OCI-LY3 (cell line): ENCODE data around the gene TMEM201.

Experiments used
- H2AFZ ChIP-seq: fragments of 200-600, 300-600 bp; shearing (Covaris generic); 2 replicates; pipeline ENCODE4 v1.6.0; 2014; ENCODE audit warnings: antibody characterized with exemption, low read depth, low read length
- H3K27ac ChIP-seq: fragments of 200-600, 300-600 bp; sonication (generic); 2 replicates; pipeline ENCODE4 v1.5.1; 2014; ENCODE audit warnings: mild to moderate bottlenecking, low read length, moderate library complexity, mixed read lengths
- H3K27me3 ChIP-seq: fragments of 200-600, 300-600 bp; sonication (generic); 2 replicates; pipeline ENCODE4 v1.6.1; 2014; ENCODE audit warnings: low read depth, low read length, mixed read lengths
- H3K36me3 ChIP-seq: fragments of 200-600, 300-600 bp; sonication (generic); replicated peaks from 2 replicates; pipeline ENCODE3; 2014; ENCODE audit warnings: low read depth, low read length, mixed read lengths
- H3K4me1 ChIP-seq: fragments of 300-600, 200-600 bp; sonication (generic); 2 replicates; pipeline ENCODE4 v1.6.1; 2014; ENCODE audit warnings: low read length, mixed read lengths
- H3K4me2 ChIP-seq: fragments of 200-600, 300-600 bp; sonication (generic); 2 replicates; pipeline ENCODE4 v1.6.1; 2014; ENCODE audit warnings: low read length, mixed read lengths
- H3K4me3 ChIP-seq: fragments of 300-600, 200-600 bp; sonication (generic); 2 replicates; pipeline ENCODE4 v1.5.1; 2014; ENCODE audit warnings: antibody characterized with exemption, mild to moderate bottlenecking, low read length, moderate library complexity
- H3K79me2 ChIP-seq: fragments of 300-600, 200-600 bp; shearing (Covaris generic); 2 replicates; pipeline ENCODE4 v1.6.1; 2014; ENCODE audit warnings: mild to moderate bottlenecking, low read length, mixed read lengths
- H3K9ac ChIP-seq: fragments of 300-600, 200-600 bp; shearing (Covaris generic); 2 replicates; pipeline ENCODE4 v1.6.0; 2014; ENCODE audit warnings: mild to moderate bottlenecking, low read length, moderate library complexity
- H3K9me3 ChIP-seq: fragments of 200-600, 300-600 bp; shearing (Covaris generic); 2 replicates; pipeline ENCODE4 v1.6.1; 2014; ENCODE audit warnings: low read length, mixed read lengths; ENCODE audit not compliant: insufficient read depth
- H4K20me1 ChIP-seq: fragments of 200-600, 300-600 bp; sonication (generic); 2 replicates; pipeline ENCODE4 v1.6.1; 2016; ENCODE audit warnings: low read length, mixed read lengths; ENCODE audit not compliant: insufficient read depth
- EZH2phosphoT487 ChIP-seq: fragments of 200-600 bp; shearing (Covaris generic); IDR thresholded peaks from 2 replicates; pipeline ENCODE4 v1.6.1; 2018; ENCODE audit warnings: antibody characterized with exemption, mixed run types, low read depth
- TF ChIP-seq, protein P1 (sequence below): fragments of 200-600, 300-600 bp; sonication (generic); IDR thresholded peaks from 2 replicates; pipeline ENCODE4 v1.5.1; 2014; ENCODE audit warnings: antibody characterized with exemption, low read length, low read depth

The TMEM201 gene

DNA sequence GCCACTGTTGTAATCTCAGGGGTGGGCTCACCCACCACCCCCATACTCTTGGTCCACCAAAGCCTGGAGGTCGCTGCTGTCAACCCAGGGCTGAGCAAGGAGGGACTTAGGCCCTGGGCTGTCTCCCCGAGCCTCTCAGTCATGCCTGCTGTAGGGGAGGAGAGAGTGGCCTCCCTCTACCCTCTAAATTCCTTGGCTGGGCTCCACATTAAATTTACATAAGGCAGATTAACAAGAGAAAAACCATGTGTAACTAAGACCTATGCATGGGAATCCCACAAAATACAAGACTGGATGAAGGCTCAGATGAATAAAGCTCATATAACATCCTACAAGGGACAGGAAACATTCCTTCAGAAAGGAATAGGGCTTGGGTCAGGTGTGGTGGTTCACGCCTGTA is 61.1 kb downstream of the TMEM201 start:
- Histone ChIP-seq H3K36me3 (peaks cover 14% of the 10 kb centered on the region), H2AFZ (no peak overlapping the region), H3K4me2 (no peak overlapping the region), H3K79me2 (peaks cover 46% of the 10 kb centered on the region), H3K9me3 (no peaks in the 10 kb centered on the region), H3K4me1 (peaks cover 17% of the 10 kb centered on the region), H3K27me3 (no peaks in the 10 kb centered on the region), H3K9ac (no peak overlapping the region), H3K27ac (no peak overlapping the region), H4K20me1 (no peaks in the 10 kb centered on the region), H3K4me3 (no peak overlapping the region)
- TF ChIP-seq, protein P1, sequence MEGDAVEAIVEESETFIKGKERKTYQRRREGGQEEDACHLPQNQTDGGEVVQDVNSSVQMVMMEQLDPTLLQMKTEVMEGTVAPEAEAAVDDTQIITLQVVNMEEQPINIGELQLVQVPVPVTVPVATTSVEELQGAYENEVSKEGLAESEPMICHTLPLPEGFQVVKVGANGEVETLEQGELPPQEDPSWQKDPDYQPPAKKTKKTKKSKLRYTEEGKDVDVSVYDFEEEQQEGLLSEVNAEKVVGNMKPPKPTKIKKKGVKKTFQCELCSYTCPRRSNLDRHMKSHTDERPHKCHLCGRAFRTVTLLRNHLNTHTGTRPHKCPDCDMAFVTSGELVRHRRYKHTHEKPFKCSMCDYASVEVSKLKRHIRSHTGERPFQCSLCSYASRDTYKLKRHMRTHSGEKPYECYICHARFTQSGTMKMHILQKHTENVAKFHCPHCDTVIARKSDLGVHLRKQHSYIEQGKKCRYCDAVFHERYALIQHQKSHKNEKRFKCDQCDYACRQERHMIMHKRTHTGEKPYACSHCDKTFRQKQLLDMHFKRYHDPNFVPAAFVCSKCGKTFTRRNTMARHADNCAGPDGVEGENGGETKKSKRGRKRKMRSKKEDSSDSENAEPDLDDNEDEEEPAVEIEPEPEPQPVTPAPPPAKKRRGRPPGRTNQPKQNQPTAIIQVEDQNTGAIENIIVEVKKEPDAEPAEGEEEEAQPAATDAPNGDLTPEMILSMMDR: no peak
- no peak for TF ChIP-seq EZH2phosphoT487

- no peak for TF ChIP-seq EZH2phosphoT487
- TF ChIP-seq, protein P1: no peak
- Histone ChIP-seq H3K36me3 (peaks cover 17% of the 10 kb centered on the region), H4K20me1 (peaks cover 2% of the 10 kb centered on the region; the same call in 1 of the 2 replicates), H3K4me1 (peaks cover 30% of the 10 kb centered on the region), H3K79me2 (peaks cover 60% of the 10 kb centered on the region), H2AFZ (no peak overlapping the region), H3K4me3 (peak overlapping the region; percentile 84), H3K27ac (peak overlapping the region; percentile 100), H3K27me3 (no peaks in the 10 kb centered on the region), H3K9me3 (no peaks in the 10 kb centered on the region), H3K4me2 (peak overlapping the region; percentile 86), H3K9ac (peak overlapping the region; percentile 90)
These were observed 62.5 kb downstream of the TMEM201 start for GRCh38 chr1:9651220-9651564.

GRCh38 chr1:9651565-9652378 is 63.1 kb downstream of the TMEM201 start, which contains the start of gene PIK3CD:
Gene PIK3CD, plus strand, starts transcription at chr1:9651731. Its CDS starts 58,725 bp downstream, at chr1:9710456.
- Histone ChIP-seq H4K20me1 (peaks cover 5% of the 10 kb centered on the region; the same call in 1 of the 2 replicates), H3K27me3 (no peaks in the 10 kb centered on the region), H2AFZ (no peak within 1 kb of the TSS)

More at GRCh38 chr1:9651565-9652378, 63.1 kb downstream of the TMEM201 start, which contains the start of gene PIK3CD:
- Histone ChIP-seq H3K4me1 (peaks cover 35% of the 10 kb centered on the region), H3K9ac (peak within 1 kb of the TSS; percentile 90), H3K79me2 (peaks cover 66% of the 10 kb centered on the region), H3K9me3 (no peaks in the 10 kb centered on the region), H3K36me3 (peaks cover 19% of the 10 kb centered on the region), H3K4me3 (peak within 1 kb of the TSS; percentile 84), H3K4me2 (peak within 1 kb of the TSS; percentile 86), H3K27ac (peak within 1 kb of the TSS; percentile 100)
- TF ChIP-seq, protein P1: no peak
- TF ChIP-seq EZH2phosphoT487: no peak
